ENCODE data around the gene TM2D3.

- no peak for TF ChIP-seq ESRRG (CRISPR knock-in tag; IDR thresholded peaks at IDR 0.05)
- no peak for TF ChIP-seq TOX (CRISPR knock-in tag; IDR thresholded peaks at IDR 0.05; ENCODE audit: borderline replicate concordance)
- no peak for TF ChIP-seq ARNTL (CRISPR knock-in tag; IDR thresholded peaks at IDR 0.05; ENCODE audit: borderline replicate concordance, low read depth)
- TF ChIP-seq TCF4 (CRISPR knock-in tag; IDR thresholded peaks at IDR 0.05; ENCODE audit: borderline replicate concordance), result no peak
- no peak for TF ChIP-seq PATZ1 (CRISPR knock-in tag; IDR thresholded peaks at IDR 0.05; ENCODE audit: borderline replicate concordance)
- no peak for TF ChIP-seq CREB5 (CRISPR knock-in tag; IDR thresholded peaks at IDR 0.05; ENCODE audit: low read depth)
- TF ChIP-seq CSRNP3 (CRISPR knock-in tag; IDR thresholded peaks at IDR 0.05), result no peak
- no peak for TF ChIP-seq OSR1 (CRISPR knock-in tag; IDR thresholded peaks at IDR 0.05)
- no peak for TF ChIP-seq TSHZ2 (CRISPR knock-in tag; IDR thresholded peaks at IDR 0.05)
- TF ChIP-seq ZFP3 (CRISPR knock-in tag; IDR thresholded peaks at IDR 0.05), result no peak
- TF ChIP-seq PPARA (CRISPR knock-in tag; IDR thresholded peaks at IDR 0.05; ENCODE audit: borderline replicate concordance), result no peak
- TF ChIP-seq ZNF8 (CRISPR knock-in tag; IDR thresholded peaks at IDR 0.05), result no peak
These were observed 20.1 kb upstream of the TM2D3 start for GRCh38 chr15:101672298-101672697.
